NCI-H2196 treated with DMSO at 0.1 percent for 48 hours (cell line): ENCODE measurements around the gene GPC3.
"Not testable (repeated sequence)": the region's sequence is repeated elsewhere in the genome, so short reads cannot be mapped to it uniquely, and the experiment has no call there.

Experiments used
- DNase-seq: peaks from one replicate; lab custom pipeline; 2025; ENCODE audit not compliant: unreplicated experiment; lab: John Stamatoyannopoulos, UW

The GPC3 gene

DNA sequence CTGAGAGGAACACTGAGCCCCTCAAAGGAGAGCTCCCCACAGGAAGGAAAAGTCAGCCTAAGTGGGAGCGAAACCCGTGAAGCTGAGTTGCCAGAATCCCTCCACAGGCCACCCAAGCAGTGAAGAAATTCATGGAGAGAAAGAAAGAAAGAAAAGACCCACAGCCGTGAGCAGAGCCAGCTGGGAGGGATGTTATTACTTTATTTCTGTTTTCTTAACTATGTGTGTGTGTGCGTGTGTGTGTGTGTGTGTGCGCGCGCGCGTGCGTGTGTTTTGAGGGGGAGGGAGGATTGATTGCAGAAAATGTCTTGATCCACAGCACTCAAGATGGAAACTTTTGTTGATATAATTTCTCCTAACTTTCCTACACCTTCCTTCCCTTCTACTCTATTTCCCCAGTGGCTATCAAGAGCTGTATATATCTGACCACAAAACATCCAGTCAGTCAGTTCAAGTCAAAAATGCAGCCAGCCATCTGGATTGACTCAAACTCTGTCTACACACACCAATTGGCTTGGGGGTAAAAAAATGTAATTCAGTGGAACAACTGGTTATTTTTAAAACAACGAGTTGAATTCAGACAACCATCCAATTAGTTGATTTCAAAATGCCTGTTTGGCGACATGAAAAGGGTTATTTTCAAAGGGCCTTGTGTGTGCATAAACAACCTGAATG, 13.8 kb upstream of the GPC3 start:
- no peak for DNase-seq

DNA sequence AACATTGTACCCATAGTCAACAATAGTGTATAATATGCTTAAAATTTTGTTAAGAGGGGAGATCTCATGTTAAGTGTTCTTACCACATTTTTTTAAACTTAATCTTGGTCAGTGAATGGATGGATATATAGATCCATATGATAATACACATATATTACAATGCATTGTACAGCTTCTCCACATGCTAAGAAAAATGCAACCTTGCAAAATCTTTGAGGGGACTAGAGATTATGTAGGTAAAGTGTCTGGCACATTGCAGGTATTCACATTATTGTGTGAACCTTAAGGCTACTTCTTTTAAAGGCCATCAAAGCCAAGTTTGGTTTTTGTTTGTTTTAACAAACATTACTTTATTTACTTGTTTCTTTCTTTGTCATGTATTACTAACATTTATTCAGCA, 10.4 kb upstream of the GPC3 start:
- DNase-seq = no peak

DNA sequence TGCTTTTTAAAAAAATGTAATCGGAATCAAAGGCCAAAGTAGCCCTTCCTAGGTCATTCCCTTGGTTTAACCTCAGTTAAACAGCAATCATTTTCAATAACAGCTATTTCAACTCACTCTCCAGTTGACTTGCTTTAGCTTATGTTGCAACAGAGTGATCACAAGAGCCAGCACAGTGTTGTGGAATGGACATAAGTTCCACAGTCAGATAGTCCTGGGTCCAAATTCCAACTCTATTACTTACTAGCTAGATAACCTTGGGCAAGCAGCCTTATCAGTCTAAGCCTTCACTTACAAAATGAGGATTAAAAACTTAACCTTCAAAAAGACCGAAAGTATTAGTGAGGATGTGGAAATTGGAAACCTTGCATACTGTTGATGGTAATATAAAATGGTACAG, 9.2 kb upstream of the GPC3 start:
- DNase-seq = no peak

DNA sequence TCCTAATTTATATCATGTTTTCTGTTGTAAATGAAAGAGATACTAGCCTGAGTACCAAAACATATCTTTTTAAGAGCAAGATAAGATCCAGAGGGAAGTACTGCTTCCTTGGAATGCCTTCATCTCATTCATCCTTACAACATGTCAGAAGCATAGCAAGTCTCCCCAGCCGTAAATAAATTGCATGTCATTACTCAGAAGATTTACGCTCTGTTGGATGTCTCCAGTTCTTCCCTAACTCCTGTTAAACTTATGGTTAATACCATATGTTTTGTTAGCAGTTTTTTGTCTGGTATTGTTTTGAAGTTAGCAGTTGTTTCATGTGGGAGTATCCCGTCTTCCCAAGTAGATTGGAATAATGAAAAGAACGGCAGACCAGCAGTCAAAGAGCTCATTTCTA, 7.5 kb upstream of the GPC3 start:
- DNase-seq = no peak

DNA sequence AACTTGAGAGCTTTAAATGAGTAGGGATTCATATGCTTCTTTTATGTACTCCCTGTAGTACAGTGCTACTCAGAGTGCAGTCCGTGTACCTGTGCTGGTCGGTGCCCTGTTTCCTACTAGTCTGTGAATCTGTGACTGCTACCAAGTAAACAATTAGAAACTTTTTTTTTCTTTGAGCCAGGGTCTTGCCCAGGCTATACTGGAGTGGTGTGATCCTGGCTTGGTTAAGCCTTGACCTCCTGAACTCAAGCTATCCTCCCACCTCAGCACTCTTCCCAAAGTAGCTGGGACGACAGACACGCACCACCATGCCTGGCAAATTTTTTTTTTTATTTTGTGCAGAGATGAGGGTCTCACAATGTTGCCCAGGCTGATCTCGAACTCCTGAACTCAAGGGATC, 6.4 kb upstream of the GPC3 start:
- DNase-seq = no peak

DNA sequence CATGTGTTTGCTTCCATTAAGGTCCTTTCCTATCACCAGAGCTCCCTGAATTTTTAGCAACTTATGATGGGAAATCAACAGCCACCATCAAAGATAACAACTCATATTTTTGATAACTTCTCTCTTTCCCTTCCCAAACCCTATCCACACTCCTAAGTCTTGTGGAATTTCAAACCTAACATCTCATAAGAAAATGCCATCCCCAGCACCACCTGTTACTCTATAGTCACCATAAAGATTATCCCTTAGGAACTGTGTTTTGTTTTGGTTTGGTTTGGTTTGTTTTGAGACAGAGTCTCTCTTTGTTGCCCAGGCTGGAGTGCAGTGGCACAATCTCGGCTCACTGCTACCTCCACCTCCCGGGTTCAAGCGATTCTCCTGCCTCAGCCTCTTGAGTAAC, 5.7 kb upstream of the GPC3 start:
- DNase-seq = not testable (repeated sequence)

DNA sequence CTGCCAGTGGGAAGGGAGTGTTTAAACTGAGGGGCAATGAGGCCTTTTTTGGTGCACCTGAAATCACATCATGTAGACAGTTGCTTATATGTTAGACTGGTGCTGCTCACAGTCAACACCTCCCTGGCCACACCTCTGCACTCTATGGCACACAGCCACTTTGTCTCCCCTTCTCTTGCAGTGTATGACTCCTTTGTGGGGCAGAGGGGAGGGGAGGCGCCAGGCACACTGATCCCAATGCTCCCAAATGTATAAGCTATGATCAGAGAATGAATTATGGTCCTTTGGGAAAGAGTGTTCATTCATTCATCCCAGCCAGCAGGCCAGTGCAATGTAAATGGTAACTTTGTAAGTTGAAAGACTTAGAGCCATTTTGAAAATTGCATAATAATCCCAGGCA, 4.6 kb upstream of the GPC3 start:
- no peak for DNase-seq

DNA sequence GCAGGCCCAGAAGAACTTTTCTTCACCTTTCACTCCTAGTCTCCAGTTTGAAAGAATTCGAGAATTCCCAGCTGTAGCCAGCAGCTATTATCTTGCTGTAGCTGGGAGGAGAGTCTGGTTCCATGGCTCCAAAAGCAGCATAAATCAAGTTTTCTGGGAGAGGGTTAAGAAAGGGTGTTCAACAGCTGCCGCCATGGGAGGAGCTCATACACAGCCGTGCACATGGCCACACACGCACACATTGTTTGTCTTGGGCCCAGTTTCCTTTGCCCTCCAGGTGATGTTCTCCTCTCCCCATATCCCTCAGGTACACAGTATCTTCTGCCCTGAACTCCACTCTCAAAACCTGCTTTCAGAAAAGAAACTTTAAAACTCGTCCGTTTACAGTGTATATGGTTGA, 4.1 kb upstream of the GPC3 start:
- DNase-seq = no peak

DNA sequence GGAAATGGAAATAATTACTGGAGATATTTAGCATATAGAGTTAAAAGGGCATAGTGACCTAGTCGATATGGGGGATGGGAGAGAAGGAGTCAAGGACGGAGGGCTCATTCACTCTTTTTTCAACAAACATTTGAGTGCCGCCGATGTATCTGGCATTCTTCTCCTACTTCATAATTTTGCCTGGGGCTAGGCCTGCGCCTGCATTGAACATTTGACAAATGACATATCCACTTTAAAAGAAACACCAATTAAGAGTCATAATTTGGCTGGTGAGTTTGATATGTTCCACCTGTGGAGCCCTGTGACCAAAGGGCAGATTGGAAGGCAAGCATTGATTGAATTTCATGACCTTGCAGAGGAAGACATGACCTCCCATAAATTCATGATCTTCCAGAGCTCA, 2.6 kb upstream of the GPC3 start:
- DNase-seq = no peak

DNA sequence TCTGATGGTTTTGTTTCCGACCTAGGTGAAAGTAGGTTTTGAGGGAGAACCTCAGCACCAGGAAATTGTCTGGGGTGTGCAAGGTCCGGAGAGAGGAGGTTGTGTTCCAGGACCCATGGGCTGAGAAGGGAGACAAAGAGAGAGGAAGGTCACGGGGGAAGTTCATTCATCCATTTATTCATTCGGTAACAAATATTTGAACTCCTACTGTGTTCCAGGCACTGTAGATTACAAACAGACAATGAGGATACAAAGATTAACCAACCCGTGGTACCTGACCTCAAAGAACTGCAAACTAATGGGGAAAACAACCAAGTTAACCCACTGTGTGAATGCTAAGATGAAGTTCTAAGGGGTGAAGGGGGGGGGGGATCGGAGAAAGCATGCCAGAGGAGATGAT, 1.8 kb upstream of the GPC3 start:
- no peak for DNase-seq

DNA sequence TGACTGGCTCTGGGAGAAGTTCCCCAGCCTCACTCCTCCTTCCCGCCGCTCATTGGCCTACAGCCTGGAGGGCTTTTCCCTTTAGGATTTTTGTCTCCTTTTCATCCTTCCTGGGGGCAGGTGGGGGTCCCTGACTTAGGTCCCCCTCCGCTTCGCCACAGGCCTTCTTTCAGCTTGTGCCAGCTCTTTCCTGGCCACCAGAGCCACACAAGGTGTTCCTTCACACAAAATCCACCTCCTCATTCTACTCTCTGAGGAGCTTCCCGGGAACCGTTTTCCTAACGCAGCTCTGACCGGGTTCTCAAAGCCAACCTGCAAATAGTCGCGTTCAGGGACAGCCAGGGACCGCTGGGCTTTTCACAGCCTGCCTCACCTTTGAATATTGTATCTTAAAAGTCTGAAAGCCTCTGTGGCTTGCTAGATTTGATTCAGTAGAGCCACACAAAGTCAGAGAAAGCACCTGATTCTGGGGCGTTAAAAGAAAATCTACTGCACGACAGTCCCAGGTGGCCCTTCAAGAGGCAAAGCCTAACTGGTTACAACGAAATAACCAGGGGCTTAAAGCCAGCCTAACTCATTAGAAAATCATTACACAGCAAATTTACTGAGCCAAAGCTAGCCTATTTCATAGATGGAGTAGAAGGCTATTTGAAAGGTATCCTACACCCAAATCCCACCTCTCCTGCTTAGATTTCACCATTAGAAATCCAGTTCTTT, 731 bp upstream of the GPC3 start:
- DNase-seq = no peak

DNA sequence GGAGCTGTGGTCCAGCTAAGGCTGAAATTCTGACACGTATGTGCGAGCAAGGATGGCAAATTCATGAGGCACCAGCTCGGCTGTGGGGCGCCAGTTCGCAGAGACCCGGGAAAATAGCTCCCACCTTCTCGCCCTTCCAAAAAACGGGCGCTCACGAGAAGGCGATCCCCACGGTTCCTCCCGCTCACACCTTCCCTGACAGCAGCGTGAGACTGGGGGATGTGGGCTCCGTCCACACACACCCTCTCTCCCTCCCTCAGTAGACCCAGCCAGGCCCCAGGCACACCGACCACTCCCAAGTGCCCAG, 584 bp downstream of the GPC3 start:
- no peak for DNase-seq

DNA sequence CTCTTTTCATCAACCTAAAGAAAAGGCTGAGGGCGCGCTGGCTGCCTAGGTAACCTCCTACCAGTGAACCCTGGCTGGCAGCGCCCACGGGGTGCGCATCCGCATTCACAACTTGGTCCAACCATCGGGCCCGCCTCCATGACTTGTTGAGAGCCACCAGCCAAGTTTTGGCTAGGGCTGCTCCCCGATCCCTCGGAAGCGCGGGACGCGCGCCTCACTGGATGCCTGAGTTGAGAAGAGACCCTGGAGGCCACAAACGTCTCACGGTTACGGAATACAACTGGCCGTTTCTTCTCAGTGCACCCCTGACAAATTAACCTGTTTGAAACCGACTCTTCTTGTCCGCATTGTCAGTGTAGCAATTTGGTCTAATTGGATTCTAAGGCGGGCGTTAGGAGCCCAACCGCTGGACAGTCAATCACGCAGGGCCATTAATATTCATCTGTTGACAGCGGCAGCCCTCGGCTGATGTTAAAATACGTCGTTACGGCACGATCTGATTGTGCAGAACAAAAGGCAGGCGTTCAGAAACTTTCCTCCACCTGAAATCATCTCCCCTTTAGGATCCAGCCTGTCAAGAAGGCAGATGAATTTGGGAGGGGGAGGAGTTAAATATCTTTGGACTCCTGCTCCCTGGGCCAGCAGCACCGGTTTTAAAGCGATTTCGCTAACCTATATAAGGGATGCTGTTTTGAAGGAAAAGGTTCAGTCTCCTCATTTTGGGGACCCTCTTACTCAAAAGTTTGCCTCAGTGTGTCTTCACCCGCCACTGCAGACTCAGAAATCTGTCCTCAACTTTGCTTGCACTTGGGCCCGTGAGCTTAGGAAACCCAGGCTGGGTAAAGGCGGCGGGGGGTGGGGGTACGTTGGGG, 1.2 kb downstream of the GPC3 start:
- DNase-seq = no peak

DNA sequence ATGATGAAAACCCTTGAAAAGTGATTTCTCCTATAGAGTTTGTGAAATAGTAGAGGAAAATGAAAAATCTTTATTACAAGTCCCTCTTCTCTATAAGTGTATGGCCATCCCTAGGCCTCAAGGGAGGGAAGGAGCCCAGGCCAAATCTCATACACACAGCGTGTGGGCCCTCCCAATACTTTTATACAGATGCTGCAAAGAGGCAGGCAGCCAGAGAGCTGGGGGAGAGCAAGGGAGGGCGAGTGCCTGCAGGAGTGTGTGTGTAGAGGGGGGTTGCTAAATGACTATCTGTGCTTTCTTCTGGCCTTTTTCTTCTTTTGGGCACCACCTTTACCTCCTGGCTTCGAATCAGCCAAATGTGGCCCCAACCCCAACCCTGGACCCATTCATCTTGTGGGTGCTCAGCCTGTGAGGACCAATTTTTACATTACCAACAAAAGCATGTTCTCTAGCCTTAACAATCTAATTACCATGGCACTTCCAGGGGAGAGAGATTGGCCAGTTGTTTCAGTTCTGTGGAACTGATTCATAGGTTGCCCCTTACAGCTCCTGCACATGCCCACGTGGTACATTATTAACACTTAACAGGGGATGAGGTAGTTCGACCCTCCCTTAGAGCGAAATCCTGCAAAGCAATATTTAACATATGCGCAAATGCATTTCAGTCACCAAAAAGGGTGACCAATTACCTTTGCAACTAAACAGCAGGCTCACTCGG, 2.0 kb downstream of the GPC3 start:
- DNase-seq = no peak

DNA sequence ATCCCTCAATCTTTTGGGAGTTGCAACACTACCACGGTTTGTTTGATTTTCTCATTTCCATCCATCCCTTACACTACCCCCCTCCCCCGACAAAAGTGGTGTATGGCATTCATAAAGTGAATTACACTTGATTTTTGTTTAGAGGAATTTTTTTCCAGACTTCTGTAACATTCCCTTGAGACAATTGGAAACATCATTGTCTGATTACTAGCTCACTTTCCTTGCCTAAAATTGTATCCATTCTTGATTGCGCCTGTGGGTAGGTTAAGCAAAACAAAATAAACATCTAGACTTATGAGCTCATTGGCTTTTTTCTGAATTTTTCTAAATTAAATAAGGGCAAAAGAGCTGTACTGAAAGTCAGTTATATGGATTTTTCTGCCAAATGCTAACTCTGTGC, 3.5 kb downstream of the GPC3 start:
- DNase-seq = no peak

DNA sequence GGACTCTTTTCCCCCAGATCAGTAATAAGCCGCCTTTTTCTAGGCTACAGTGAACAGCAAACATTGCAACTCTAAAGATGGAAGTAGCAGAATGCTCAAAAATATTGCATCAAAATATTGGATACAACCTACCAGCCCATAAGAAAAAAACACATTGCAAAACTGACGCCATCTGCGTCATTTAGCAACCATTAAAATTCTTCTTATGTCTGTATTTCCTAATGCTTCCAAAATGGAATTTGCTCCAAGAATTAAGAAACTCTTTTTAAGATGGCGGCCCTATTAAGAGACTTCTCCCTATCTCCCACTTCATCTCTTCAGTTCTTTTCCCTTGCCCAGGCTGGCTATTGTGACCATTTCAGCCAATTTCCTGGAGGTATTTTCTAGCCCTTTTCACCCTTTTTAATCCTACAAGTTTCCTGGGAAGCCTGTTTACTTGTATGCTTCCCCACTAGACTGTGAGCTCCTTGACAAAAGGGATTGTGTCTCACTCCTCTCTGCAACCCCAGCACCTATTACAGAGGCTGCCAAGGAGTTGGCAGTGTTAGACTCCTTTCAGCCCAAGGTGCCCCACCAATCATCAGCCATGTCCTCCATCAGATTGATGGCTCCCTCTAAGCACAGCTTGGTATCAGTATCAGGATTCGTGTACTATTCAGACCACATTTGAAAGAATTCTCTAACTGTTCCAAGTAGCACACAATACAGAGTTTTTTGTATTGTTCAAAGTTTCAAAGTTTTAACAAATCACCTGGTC, 4.4 kb downstream of the GPC3 start:
- no peak for DNase-seq

DNA sequence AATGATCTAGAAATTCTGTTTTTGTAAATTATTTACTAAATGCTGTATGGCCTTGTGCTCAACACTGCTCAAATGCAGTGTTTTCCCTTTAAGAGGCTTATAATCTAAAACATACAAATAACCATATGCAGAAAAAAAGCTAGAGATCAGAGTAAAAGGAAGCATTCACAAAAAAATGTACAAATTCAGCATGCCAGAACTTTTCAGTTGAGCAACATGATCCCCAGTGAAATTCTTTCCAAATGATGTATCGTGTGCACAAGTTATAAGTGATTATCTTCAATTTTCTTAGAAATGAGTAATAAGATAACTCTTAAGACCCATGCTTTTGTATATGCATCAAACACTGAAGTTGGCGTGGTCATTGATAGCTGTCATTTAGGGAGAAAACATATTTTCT, 5.0 kb downstream of the GPC3 start:
- DNase-seq = no peak

DNA sequence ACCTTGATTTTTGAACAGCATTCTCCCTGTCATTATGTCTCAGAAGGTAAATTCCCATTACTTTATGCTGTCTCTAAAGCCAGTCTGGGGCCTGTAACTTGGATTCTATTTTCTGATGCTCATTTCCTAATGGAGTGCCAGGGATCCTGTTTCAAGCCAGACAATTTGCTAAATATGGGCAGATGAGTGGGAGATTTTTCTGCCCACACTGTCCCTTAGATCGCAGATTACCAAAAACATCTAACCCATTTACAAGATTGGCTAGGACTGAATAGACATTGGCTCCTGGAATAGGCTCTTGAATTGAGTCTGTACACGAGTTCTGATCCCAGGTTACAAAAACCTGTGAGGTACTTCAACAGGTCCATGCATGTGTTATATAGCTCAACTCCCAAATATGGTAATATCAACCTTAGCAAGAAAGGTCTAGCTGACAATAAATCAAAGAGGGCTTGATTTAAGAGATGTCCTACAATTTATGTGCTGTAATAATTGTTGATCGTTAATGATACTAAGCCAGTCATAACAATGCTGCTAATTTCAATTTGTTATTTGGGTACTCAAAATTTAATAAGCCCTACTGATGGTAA, 5.7 kb downstream of the GPC3 start:
- no peak for DNase-seq

DNA sequence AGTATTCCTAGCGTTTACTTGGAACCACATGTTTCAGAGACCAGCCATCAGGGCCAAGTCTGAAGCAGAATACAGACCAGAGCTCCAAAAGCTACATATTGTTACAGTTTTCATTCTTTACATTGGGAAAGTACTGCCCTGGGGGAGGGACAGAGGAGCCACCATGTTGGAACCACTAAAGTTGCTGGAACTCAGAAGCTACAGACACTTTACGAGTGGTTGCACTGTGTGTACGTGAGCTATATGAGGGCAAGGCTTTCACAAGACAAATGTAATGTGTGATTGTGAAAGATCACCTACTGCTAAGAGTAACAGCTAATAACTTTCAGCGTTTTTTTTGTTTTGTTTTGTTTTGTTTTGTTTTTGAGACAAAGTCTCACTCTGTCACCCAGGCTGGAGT, 11.7 kb downstream of the GPC3 start:
- no peak for DNase-seq

DNA sequence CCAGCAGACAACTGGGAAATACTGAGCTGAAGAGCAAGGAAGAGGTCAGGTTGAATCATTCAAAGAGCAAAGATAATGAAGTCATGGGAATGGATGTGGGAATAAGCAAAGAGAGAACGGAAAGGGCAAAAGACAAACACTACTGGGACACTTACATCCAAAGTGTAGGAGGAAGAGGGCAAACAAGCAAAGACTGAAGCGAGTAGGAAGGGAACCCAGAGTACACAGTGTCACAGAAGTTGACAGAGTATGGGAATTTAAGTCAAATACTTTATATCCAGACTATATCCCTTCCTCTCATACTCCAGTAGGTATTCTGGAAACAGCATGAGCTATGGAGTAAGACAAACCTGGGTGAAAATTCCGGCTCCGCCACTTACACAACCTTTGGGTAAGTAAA, 12.5 kb downstream of the GPC3 start:
- no peak for DNase-seq

DNA sequence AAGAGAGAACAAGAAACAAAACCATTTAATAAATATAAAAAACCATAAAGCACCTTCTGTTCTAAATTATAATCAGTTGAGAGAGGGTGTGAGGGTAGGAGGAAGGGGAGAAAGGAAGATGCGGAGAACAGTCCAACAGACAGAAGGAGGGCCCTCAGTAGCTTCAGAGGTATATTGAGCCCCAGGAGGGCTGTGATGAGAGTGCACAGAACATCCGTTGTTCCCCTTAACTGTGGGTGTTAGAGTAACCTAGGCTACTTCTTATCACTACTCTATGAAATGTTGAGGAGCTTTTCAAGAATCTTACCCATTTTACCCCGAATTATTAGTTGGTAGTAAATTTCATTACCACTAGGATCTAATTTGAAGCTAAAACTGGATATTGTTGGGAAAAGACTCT, 13.8 kb downstream of the GPC3 start:
- DNase-seq = no peak
